ENCODE data around the gene LAG3.

DNA sequence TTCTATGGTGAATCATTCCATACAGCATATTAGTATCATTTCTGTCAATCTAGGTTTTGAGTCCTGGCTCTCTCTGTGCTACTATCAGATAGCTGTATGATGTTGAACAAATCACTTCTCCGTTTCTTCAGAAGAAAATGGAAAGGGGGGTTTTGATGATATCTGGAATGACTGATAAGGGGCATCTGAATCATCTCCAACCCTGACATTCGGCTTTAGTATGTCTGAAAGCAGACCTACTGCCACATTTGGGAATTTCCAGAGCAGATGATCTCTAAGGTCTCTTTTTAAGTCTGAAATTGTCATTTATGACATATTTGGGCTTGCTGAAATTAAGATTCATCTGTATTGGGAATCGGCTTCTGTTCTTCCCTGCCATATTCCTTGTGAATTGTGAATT, 29.5 kb upstream of the LAG3 start:
- no peak for TF ChIP-seq POLR2A (IDR thresholded peaks at IDR 0.05)
- TF ChIP-seq, protein P1, sequence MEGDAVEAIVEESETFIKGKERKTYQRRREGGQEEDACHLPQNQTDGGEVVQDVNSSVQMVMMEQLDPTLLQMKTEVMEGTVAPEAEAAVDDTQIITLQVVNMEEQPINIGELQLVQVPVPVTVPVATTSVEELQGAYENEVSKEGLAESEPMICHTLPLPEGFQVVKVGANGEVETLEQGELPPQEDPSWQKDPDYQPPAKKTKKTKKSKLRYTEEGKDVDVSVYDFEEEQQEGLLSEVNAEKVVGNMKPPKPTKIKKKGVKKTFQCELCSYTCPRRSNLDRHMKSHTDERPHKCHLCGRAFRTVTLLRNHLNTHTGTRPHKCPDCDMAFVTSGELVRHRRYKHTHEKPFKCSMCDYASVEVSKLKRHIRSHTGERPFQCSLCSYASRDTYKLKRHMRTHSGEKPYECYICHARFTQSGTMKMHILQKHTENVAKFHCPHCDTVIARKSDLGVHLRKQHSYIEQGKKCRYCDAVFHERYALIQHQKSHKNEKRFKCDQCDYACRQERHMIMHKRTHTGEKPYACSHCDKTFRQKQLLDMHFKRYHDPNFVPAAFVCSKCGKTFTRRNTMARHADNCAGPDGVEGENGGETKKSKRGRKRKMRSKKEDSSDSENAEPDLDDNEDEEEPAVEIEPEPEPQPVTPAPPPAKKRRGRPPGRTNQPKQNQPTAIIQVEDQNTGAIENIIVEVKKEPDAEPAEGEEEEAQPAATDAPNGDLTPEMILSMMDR (IDR thresholded peaks at IDR 0.05), result no peak
- TF ChIP-seq EP300 (IDR thresholded peaks at IDR 0.05), result no peak
